Subcutaneous adipose tissue (tissue), 4 donors: ENCODE data around the gene ABCB1. TPM values are rescaled to one million over a fixed set of nuclear protein-coding genes. Genes with fewer than 3 reads are reported as not detected.

Experiments
- total RNA-seq, 4 donors: library from RNA; depleted of rRNA; stranded (reverse); fragments of >200 nt; gene quantifications; one replicate each; pipeline ENCODE4 v1.1.0, GENCODE V29; 2016
- TF ChIP-seq, protein P1 (sequence below): fragments of 450-650 bp; IDR thresholded peaks from one replicate; pipeline ENCODE4 v1.5.1; 2016; ENCODE audit warnings: low read depth, mild to moderate bottlenecking, control low read depth, antibody characterized with exemption, moderate library complexity

Gene ABCB1
- total RNA-seq = 10 to 100 TPM in 1 of 4 donors, 1 to 10 TPM in 3; 1.0 to 11.9 (median 6.9) TPM

DNA sequence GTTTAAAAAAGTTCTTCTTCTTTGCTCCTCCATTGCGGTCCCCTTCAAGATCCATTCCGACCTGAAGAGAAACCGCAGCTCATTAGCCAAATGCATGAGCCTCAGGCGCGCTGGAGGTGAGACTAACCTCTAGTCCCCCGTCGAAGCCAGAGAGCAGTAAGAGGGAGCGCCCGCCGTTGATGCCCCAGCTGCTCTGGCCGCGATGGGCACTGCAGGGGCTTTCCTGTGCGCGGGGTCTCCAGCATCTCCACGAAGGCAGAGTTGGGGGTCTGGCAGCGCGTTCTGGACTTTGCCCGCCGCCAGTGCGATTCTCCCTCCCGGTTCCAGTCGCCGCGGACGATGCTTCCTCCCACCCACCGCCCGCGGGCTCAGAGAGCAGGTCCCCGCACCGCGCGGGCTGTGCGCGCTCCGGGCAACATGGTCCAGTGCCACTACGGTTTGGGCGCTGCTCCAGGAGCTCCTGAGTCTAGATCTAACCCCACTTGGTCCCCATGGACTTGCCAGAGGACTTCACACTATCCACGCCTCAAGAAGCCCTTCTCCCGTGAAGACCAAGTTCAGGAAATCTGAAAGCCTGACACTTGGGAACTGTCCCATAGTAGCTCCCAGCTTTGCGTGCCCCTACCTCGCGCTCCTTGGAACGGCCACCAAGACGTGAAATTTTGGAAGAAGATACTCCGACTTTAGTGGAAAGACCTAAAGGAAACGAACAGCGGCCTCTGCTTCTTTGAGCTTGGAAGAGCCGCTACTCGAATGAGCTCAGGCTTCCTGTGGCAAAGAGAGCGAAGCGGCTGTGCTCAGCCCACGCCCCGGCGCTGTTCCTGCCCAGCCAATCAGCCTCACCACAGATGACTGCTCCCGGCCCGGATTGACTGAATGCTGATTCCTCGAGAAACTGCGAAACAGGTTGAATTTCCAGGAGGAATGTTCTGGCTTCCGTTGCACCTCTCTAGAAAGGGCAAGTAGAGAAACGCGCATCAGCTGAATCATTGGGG, at the start of gene ABCB1:
Gene ABCB1, minus strand, starts transcription at position 755 of the 995 bp plus-strand sequence. Its CDS starts 700 bp downstream, at position 55.
- TF ChIP-seq, protein P1, sequence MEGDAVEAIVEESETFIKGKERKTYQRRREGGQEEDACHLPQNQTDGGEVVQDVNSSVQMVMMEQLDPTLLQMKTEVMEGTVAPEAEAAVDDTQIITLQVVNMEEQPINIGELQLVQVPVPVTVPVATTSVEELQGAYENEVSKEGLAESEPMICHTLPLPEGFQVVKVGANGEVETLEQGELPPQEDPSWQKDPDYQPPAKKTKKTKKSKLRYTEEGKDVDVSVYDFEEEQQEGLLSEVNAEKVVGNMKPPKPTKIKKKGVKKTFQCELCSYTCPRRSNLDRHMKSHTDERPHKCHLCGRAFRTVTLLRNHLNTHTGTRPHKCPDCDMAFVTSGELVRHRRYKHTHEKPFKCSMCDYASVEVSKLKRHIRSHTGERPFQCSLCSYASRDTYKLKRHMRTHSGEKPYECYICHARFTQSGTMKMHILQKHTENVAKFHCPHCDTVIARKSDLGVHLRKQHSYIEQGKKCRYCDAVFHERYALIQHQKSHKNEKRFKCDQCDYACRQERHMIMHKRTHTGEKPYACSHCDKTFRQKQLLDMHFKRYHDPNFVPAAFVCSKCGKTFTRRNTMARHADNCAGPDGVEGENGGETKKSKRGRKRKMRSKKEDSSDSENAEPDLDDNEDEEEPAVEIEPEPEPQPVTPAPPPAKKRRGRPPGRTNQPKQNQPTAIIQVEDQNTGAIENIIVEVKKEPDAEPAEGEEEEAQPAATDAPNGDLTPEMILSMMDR = no peak

DNA sequence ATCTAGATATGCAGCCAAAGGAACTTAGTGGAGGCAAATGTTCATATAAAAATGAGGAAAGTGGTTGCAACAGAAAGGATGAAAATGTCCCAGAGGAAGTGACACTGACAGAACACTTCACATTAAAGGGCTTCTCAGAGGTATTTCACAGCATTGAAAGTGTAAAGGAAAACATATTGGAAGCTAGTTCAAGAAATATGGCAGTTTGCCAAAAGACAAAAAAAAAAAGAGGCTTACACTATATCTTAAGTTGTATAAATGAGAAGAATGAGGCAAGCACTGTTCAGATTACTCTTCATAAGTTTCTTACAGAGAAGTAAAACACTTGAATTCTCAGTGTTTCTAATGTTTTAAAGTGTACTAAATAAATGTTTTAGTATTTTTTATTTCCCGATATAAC, 47.6 kb upstream of the ABCB1 start:
- TF ChIP-seq, protein P1 = no peak

DNA sequence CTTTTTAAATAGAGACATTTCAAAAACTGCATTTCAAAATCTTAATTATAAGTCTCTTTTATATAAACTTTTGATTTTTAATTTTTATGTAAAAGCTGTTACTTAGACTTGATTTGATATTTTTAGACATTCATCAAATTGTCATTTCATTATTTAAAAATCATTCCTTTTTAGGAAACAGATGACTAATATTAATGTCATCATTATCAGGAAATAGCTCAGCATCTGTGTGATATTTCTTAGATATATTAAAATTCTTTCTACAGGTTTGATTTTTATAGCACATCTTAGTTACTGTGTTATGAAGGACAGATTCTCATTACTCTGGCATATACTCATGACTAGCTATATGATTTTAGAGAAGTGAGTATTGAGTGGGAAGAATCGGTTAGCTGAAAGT, 44.8 kb upstream of the ABCB1 start:
- TF ChIP-seq, protein P1 = no peak

- TF ChIP-seq, protein P1 = no peak
Observed at GRCh38 chr7:87635921-87636320, 35.2 kb upstream of the ABCB1 start.

DNA sequence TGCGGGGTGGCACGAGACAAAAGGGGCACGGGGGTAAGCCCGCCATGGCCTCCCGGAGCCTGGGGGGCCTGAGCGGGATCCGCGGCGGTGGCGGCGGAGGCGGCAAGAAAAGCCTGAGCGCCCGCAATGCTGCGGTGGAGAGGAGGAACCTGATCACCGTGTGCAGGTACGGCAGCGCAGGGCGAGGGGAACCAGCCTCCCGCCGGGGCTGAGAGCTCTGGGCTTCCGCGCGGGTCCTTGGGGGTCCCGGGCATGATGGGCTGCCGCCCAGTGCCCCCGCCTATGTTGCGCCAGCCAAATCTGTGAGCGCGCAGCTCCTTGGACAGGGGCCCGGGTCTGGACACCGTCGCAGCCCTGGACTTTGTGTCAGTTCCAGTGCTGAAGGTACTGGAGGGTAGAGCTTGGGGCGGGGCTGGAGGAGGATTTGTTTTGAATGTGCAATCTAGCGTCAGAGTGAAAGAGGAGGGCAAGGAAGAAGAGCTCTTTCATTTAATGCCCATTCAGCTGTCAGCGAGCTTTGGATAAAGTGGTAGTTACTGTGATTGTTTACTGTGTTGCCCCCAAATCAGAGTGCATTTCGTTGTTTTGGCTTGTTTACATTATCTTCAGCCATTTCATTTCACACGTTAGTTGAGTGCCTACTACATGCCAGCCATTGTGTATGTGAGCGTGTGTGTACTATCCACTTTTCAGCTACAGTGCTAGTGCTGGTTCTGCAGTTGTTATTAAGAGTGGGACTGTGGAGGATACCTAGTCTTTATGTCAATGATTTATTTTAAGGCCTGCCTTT, 28.3 kb upstream of the ABCB1 start:
- TF ChIP-seq, protein P1 = no peak

- TF ChIP-seq, protein P1 = no peak
Observed at GRCh38 chr7:87627634-87627994, 26.9 kb upstream of the ABCB1 start.

- TF ChIP-seq, protein P1 = no peak
Observed at GRCh38 chr7:87625101-87625500, 24.4 kb upstream of the ABCB1 start.
